ENCODE measurements around the gene DNASE1L2. TPM values are rescaled to one million over a fixed set of nuclear protein-coding genes. Genes with fewer than 3 reads are reported as not detected.

Gene DNASE1L2
- total and polyA plus RNA-seq, 3 donors from 2014 or later, result 1.1 to 3.5 (median 2.5) TPM

GRCh38 chr16:2277466-2278271, 41.4 kb downstream of the DNASE1L2 start:
- DNase-seq, result no peak
- Histone ChIP-seq H3K27me3 (no peaks in the 10 kb centered on the region), H3K36me3 (ENCODE audit: low read depth, missing control alignments) (no peaks in the 10 kb centered on the region), H3K4me1 (no peaks in the 10 kb centered on the region), H3K9me3 (no peaks in the 10 kb centered on the region), H3K27ac (no peak overlapping the region), H3K4me3 (no peak overlapping the region)
- no peak for TF ChIP-seq POLR2A (IDR thresholded peaks at IDR 0.05)
- TF ChIP-seq CTCF (IDR thresholded peaks at IDR 0.05), result no peak
- intact Hi-C loops (cut with DNase I; ENCODE audit: low total_unique reads), result no loop called here
- WGBS, 2 donors, result 85 to 90% methylated on average over 13 to 22 of the region's 25 CpGs

GRCh38 chr16:2278272-2278608, 42.0 kb downstream of the DNASE1L2 start:
- DNase-seq, result no peak
- intact Hi-C loops (cut with DNase I; ENCODE audit: low total_unique reads), result no loop called here
- WGBS, 2 donors, result 88 to 95% methylated on average over 8 of the region's 14 CpGs
- TF ChIP-seq POLR2A (IDR thresholded peaks at IDR 0.05) (no peak), CTCF (IDR thresholded peaks at IDR 0.05) (no peak)
- Histone ChIP-seq H3K9me3 (no peaks in the 10 kb centered on the region), H3K36me3 (ENCODE audit: low read depth, missing control alignments) (no peaks in the 10 kb centered on the region), H3K27ac (no peak overlapping the region), H3K4me1 (no peaks in the 10 kb centered on the region), H3K27me3 (no peaks in the 10 kb centered on the region), H3K4me3 (no peak overlapping the region)

- Histone ChIP-seq H3K36me3 (ENCODE audit: low read depth, missing control alignments) (no peaks in the 10 kb centered on the region), H3K27ac (no peak overlapping the region), H3K9me3 (no peaks in the 10 kb centered on the region), H3K27me3 (no peaks in the 10 kb centered on the region), H3K4me3 (no peak overlapping the region), H3K4me1 (no peaks in the 10 kb centered on the region)
- intact Hi-C loops (cut with DNase I; ENCODE audit: low total_unique reads), result no loop called here
- WGBS, 2 donors, result 85 to 86% methylated on average over 15 to 26 of the region's 26 CpGs
- TF ChIP-seq POLR2A (IDR thresholded peaks at IDR 0.05) (no peak), CTCF (IDR thresholded peaks at IDR 0.05) (no peak)
- DNase-seq, result no peak
Measured at GRCh38 chr16:2278956-2279800, 42.9 kb downstream of the DNASE1L2 start.

GRCh38 chr16:2280461-2280860, 44.2 kb downstream of the DNASE1L2 start:
- TF ChIP-seq POLR2A (IDR thresholded peaks at IDR 0.05) (no peak), CTCF (IDR thresholded peaks at IDR 0.05) (no peak)
- WGBS, 2 donors, result 87 to 93% methylated on average over 3 to 7 of the region's 8 CpGs
- Histone ChIP-seq H3K36me3 (ENCODE audit: low read depth, missing control alignments) (no peaks in the 10 kb centered on the region), H3K4me1 (no peaks in the 10 kb centered on the region), H3K9me3 (no peaks in the 10 kb centered on the region), H3K4me3 (no peak overlapping the region), H3K27ac (no peak overlapping the region), H3K27me3 (no peaks in the 10 kb centered on the region)
- intact Hi-C loops (cut with DNase I; ENCODE audit: low total_unique reads), result no loop called here
- no peak for DNase-seq

Measured in testis (tissue), 3 donors.